CD4-positive, alpha-beta T cell treated with Interleukin-2 at 100 ng/mL for 4 hours (primary cell): Measurements from ENCODE around the gene TRAPPC4.
"Not testable (repeated sequence)": the region's sequence is repeated elsewhere in the genome, so short reads cannot be mapped to it uniquely, and the experiment has no call there.

ENCODE experiments used
- DNase-seq: peaks from one replicate; pipeline ENCODE4 v3.0.0-alpha.2; 2020; ENCODE audit warnings: low spot score

TRAPPC4 gene

GRCh38 chr11:119018074-119018938 lies at the start of gene TRAPPC4, which contains the start of gene RPS25:
Gene TRAPPC4 (plus strand): TSS chr11:119018766. CDS start chr11:119018796, 30 bp downstream.
Gene RPS25 (minus strand): TSS chr11:119018343. CDS start chr11:119018284, 59 bp downstream.
- peak; percentile 96 for DNase-seq

- not testable (repeated sequence) for DNase-seq
Observed at GRCh38 chr11:118969508-118969907, 49.1 kb upstream of the TRAPPC4 start.

- DNase-seq, result no peak
Observed at GRCh38 chr11:118971646-118972045, 46.9 kb upstream of the TRAPPC4 start, which contains the start of gene FOXR1. Gene FOXR1 (plus strand): TSS chr11:118971761. CDS start chr11:118971932, 171 bp downstream.

GRCh38 chr11:118973985-118974384 lies 44.6 kb upstream of the TRAPPC4 start:
- DNase-seq, result no peak

- DNase-seq, result no peak
Observed at GRCh38 chr11:118975771-118976709, 42.5 kb upstream of the TRAPPC4 start.

- no peak for DNase-seq
Observed at GRCh38 chr11:118979434-118979833, 39.1 kb upstream of the TRAPPC4 start.

GRCh38 chr11:118980191-118980881 lies 38.2 kb upstream of the TRAPPC4 start:
- DNase-seq, result no peak

GRCh38 chr11:118984337-118984736 lies 34.2 kb upstream of the TRAPPC4 start:
- DNase-seq, result not testable (repeated sequence)

GRCh38 chr11:118984825-118985224 lies 33.7 kb upstream of the TRAPPC4 start:
- DNase-seq, result no peak

- DNase-seq, result no peak
Observed at GRCh38 chr11:118988280-118988679, 30.3 kb upstream of the TRAPPC4 start.

GRCh38 chr11:118991486-118992038 lies 27.0 kb upstream of the TRAPPC4 start:
- DNase-seq, result not testable (repeated sequence)

GRCh38 chr11:118996926-118997626 lies 21.5 kb upstream of the TRAPPC4 start:
- DNase-seq, result peak; percentile 51

GRCh38 chr11:118997627-118998387 lies 20.8 kb upstream of the TRAPPC4 start, which contains the start of gene CENATAC:
Gene CENATAC (plus strand): TSS chr11:118998138. CDS start chr11:118998198, 60 bp downstream.
- DNase-seq, result peak; percentile 96

- no peak for DNase-seq
Observed at GRCh38 chr11:118998388-118998717, 20.2 kb upstream of the TRAPPC4 start.

- DNase-seq, result no peak
Observed at GRCh38 chr11:118998822-118999221, 19.7 kb upstream of the TRAPPC4 start.

- DNase-seq, result no peak
Observed at GRCh38 chr11:119000906-119001305, 17.7 kb upstream of the TRAPPC4 start.

GRCh38 chr11:119006656-119007055 lies 11.9 kb upstream of the TRAPPC4 start:
- no peak for DNase-seq

GRCh38 chr11:119011476-119012053 lies 7.0 kb upstream of the TRAPPC4 start:
- no peak for DNase-seq

- DNase-seq, result no peak
Observed at GRCh38 chr11:119012629-119013170, 5.9 kb upstream of the TRAPPC4 start.
